ENCODE measurements around the gene TEX11.

DNA sequence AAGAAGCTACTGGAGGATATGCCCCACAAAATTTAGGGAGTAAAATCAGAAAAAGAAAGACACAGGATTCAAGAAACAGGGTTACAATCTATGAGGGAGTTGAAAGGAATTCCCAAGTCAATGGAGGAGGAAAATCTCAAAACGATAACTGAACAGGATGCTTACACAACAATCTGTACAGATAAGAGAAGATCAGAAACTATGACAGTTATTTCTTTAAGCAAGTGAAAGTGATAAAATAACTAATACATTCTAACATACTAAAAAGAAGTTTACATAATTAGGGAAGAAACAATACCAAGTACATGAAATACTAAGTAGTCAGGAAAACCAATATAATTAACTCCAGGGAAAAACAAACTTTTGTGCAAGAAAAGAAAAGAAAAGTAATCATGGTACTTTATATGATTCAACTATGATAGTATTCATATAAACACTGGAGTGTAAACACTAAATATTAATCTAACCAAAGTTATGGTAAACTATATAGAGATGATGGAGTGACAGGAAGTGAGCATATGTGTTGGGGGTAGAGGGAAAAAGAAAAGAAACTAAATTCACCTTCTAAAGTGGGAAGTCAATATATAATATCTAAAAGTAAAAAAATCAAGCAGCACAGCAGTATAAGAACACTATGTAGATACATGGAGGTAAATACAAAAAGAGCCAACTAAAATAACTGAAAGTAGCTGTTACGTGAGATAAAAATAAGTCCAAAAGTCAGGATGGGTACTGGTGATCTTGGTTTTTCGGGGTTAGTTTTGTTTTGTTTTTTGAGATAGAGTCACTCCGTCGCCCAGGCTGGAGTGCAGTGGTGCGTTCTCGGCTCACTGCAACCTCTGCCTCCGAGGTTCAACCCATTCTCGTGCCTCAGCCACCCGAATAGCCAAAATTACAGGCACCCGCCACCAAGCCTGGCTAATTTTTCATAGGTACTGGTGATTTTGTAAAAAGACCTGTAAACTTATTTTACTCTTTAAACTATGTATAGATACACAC, 99.3 kb downstream of the TEX11 start:
- no peak for TF ChIP-seq POLR2AphosphoS5 (IDR thresholded peaks at IDR 0.05)
- TF ChIP-seq CTCF (IDR thresholded peaks at IDR 0.05), result no peak
- TF ChIP-seq POLR2A (IDR thresholded peaks at IDR 0.05), result no peak
- TF ChIP-seq EP300 (IDR thresholded peaks at IDR 0.05), result no peak
